ENCODE measurements around the gene ALOX15.

DNA sequence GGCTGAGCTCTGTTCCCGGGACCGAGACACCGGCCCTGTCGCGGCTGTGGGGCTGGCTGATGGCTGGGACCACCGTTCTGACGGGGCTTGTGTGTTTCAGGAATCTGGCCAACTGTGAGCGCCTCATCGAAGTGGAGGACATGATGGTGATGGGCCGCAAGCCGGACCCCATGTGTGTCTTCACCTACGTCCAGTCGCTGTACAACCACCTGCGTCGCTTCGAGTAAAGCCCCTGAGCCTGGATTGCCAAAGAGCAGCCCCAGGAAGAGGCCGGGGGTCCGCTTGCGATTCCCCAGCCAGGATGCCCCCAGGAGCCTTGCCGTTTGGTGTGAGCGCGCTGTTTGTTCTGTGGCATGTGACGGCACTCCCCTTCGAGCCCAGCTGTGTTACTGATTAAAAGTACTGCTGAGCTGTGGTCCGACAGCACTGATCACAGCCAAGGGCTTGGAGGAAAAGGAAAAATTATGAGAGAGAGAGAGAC is 34.2 kb downstream of the ALOX15 start:
- TF ChIP-seq, protein P1, sequence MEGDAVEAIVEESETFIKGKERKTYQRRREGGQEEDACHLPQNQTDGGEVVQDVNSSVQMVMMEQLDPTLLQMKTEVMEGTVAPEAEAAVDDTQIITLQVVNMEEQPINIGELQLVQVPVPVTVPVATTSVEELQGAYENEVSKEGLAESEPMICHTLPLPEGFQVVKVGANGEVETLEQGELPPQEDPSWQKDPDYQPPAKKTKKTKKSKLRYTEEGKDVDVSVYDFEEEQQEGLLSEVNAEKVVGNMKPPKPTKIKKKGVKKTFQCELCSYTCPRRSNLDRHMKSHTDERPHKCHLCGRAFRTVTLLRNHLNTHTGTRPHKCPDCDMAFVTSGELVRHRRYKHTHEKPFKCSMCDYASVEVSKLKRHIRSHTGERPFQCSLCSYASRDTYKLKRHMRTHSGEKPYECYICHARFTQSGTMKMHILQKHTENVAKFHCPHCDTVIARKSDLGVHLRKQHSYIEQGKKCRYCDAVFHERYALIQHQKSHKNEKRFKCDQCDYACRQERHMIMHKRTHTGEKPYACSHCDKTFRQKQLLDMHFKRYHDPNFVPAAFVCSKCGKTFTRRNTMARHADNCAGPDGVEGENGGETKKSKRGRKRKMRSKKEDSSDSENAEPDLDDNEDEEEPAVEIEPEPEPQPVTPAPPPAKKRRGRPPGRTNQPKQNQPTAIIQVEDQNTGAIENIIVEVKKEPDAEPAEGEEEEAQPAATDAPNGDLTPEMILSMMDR (IDR thresholded peaks at IDR 0.05) = no peak
- no peak for TF ChIP-seq POLR2A (IDR thresholded peaks at IDR 0.05; ENCODE audit: low read depth)

Data from esophagus muscularis mucosa (tissue), 3 donors.